GM21423 (cell line): Measurements from ENCODE around the gene CCRL2.
"Not testable (repeated sequence)": the region's sequence is repeated elsewhere in the genome, so short reads cannot be mapped to it uniquely, and the experiment has no call there.

Experiments
- ATAC-seq: cut with Tn5 transposase; IDR thresholded peaks from one replicate; pipeline ENCODE4 v1.9.1; 2021; ENCODE audit warnings: mild to moderate bottlenecking, moderate library complexity; ENCODE audit not compliant: unreplicated experiment

Gene CCRL2

GRCh38 chr3:46427916-46428833 lies 21.1 kb downstream of the CCRL2 start:
- no peak for ATAC-seq

- ATAC-seq: no peak
Measured at GRCh38 chr3:46429250-46429649, 22.2 kb downstream of the CCRL2 start.

- no peak for ATAC-seq
Measured at GRCh38 chr3:46429671-46430070, 22.6 kb downstream of the CCRL2 start.

- not testable (repeated sequence) for ATAC-seq
Measured at GRCh38 chr3:46430879-46431278, 23.8 kb downstream of the CCRL2 start.

- ATAC-seq: not testable (repeated sequence)
Measured at GRCh38 chr3:46431905-46432304, 24.8 kb downstream of the CCRL2 start.

- ATAC-seq: not testable (repeated sequence)
Measured at GRCh38 chr3:46433118-46433517, 26.1 kb downstream of the CCRL2 start.

GRCh38 chr3:46433841-46434240 lies 26.8 kb downstream of the CCRL2 start:
- ATAC-seq: no peak

GRCh38 chr3:46435081-46435726 lies 28.1 kb downstream of the CCRL2 start:
- ATAC-seq: no peak

- no peak for ATAC-seq
Measured at GRCh38 chr3:46438831-46439230, 31.8 kb downstream of the CCRL2 start.

- ATAC-seq: peak; percentile 87
Measured at GRCh38 chr3:46440531-46441294, 33.7 kb downstream of the CCRL2 start.

- no peak for ATAC-seq
Measured at GRCh38 chr3:46442576-46443530, 35.8 kb downstream of the CCRL2 start.

GRCh38 chr3:46447228-46447985 lies 40.3 kb downstream of the CCRL2 start:
- ATAC-seq: no peak

GRCh38 chr3:46448721-46449120 lies 41.7 kb downstream of the CCRL2 start:
- ATAC-seq: no peak

- ATAC-seq: no peak
Measured at GRCh38 chr3:46449755-46450552, 42.9 kb downstream of the CCRL2 start.

GRCh38 chr3:46453526-46454208 lies 46.6 kb downstream of the CCRL2 start:
- ATAC-seq: no peak

GRCh38 chr3:46454209-46454595 lies 47.1 kb downstream of the CCRL2 start:
- ATAC-seq: no peak

GRCh38 chr3:46454606-46455005 lies 47.5 kb downstream of the CCRL2 start:
- no peak for ATAC-seq
